Neural progenitor cell (in vitro differentiated cells): ENCODE results near the gene CMTM1. TPM values are rescaled to one million over a fixed set of nuclear protein-coding genes. Genes with fewer than 3 reads are reported as not detected.
"Not testable (repeated sequence)": the region's sequence is repeated elsewhere in the genome, so short reads cannot be mapped to it uniquely, and the experiment has no call there.

Experiments used
- DNase-seq: peaks from one replicate; pipeline ENCODE4 v3.0.0-alpha.2; 2016; ENCODE audit warnings: low spot score
- H2AFZ ChIP-seq: fragments of 200-600 bp; sonication (generic); replicated peaks from 2 replicates; pipeline ENCODE4 v1.6.1; 2016; ENCODE audit warnings: antibody characterized with exemption
- H3F3A ChIP-seq: fragments of 200-600 bp; sonication (generic); 2 replicates; pipeline ENCODE4 v1.6.1; 2016; ENCODE audit warnings: antibody characterized with exemption, low read depth
- H3K27ac ChIP-seq: fragments of 200-600 bp; sonication (generic); 2 replicates; pipeline ENCODE4 v1.5.1; 2016; ENCODE audit warnings: mild to moderate bottlenecking
- H3K27me3 ChIP-seq: fragments of 200-600 bp; sonication (generic); 2 replicates; pipeline ENCODE4 v1.6.1; 2016; ENCODE audit warnings: mild to moderate bottlenecking, moderate library complexity
- H3K36me3 ChIP-seq: fragments of 200-600 bp; sonication (generic); 2 replicates; pipeline ENCODE4 v1.5.1; 2016
- H3K4me1 ChIP-seq: fragments of 200-600 bp; sonication (generic); 2 replicates; pipeline ENCODE4 v1.6.1; 2016; ENCODE audit warnings: mixed run types
- H3K4me2 ChIP-seq: fragments of 200-600 bp; sonication (generic); 2 replicates; pipeline ENCODE4 v1.6.1; 2016
- H3K4me3 ChIP-seq: fragments of 200-600 bp; sonication (generic); 2 replicates; pipeline ENCODE4 v1.5.1; 2016
- H3K79me2 ChIP-seq: fragments of 200-600 bp; sonication (generic); 2 replicates; pipeline ENCODE4 v1.6.1; 2016; ENCODE audit warnings: low read depth
- H3K9ac ChIP-seq: fragments of 200-600 bp; sonication (generic); 2 replicates; pipeline ENCODE4 v1.6.1; 2016
- H3K9me3 ChIP-seq: fragments of 200-600 bp; sonication (generic); 2 replicates; pipeline ENCODE4 v1.5.1; 2016; ENCODE audit warnings: low read depth
- H4K20me1 ChIP-seq: fragments of 200-600 bp; sonication (generic); 2 replicates; pipeline ENCODE4 v1.6.1; 2016; ENCODE audit warnings: low read depth
- H3K27ac Mint-ChIP-seq: 3 replicates; pipeline ENCODE4 v1.8.0; 2021; ENCODE audit warnings: mixed read lengths
- H3K27me3 Mint-ChIP-seq: 2 replicates; pipeline ENCODE4 v1.8.0; 2022; ENCODE audit warnings: low read depth, mild to moderate bottlenecking, inconsistent platforms, moderate library complexity, mixed read lengths; ENCODE audit not compliant: insufficient read depth
- H3K36me3 Mint-ChIP-seq: 3 replicates; pipeline ENCODE4 v1.8.0; 2021; ENCODE audit warnings: mixed read lengths
- H3K4me1 Mint-ChIP-seq: 3 replicates; pipeline ENCODE4 v1.8.0; 2021; ENCODE audit warnings: mixed read lengths
- H3K4me3 Mint-ChIP-seq: 3 replicates; pipeline ENCODE4 v1.8.0; 2021; ENCODE audit warnings: mild to moderate bottlenecking, moderate library complexity, mixed read lengths
- H3K9me3 Mint-ChIP-seq: 3 replicates; pipeline ENCODE4 v1.8.0; 2020; ENCODE audit warnings: mixed read lengths
- EZH2 ChIP-seq: fragments of 200-600 bp; sonication (generic); IDR thresholded peaks from 2 replicates; pipeline ENCODE4 v1.6.1; 2017; ENCODE audit warnings: antibody characterized with exemption, mild to moderate bottlenecking, moderate library complexity
- EZH2phosphoT487 ChIP-seq: fragments of 200-600 bp; sonication (generic); IDR thresholded peaks from 2 replicates; pipeline ENCODE4 v1.6.1; 2017; ENCODE audit warnings: antibody characterized with exemption
- total RNA-seq: library from RNA; depleted of rRNA; stranded (reverse); fragments of >200 nt; gene quantifications from 2 replicates; pipeline ENCODE4 v1.2.3, GENCODE V29; 2015; ENCODE audit warnings: low replicate concordance
- TF ChIP-seq, protein P1 (sequence below): fragments of 200-600 bp; sonication (generic); IDR thresholded peaks from 2 replicates; pipeline ENCODE4 v1.5.1; 2017; ENCODE audit warnings: antibody characterized with exemption, mild to moderate bottlenecking

CMTM1 gene
- total RNA-seq, 1 donor from 2014 or later, result not detected

DNA sequence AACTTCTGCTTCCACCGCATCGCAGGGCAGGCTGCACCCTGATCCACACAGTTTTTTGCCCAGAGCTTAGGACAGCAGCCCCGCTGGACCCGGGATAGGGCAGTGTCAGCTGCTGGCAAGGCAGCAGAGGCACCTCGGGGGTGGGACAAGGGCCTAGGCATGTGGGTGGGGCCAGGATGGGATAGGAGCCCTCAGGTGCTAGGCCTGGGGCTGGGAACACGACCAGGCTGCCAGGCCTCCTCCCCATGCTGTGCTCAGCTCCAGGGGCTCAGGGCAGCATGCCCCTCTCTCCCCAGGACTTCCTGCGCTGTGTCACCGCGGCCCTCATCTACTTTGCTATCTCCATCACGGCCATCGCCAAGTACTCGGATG, 42.9 kb downstream of the CMTM1 start:
- Mint-ChIP-seq H3K4me3 (no peak overlapping the region), H3K27ac (no peak overlapping the region), H3K36me3 (peaks cover 34% of the 10 kb centered on the region), H3K27me3 (peaks cover 8% of the 10 kb centered on the region), H3K4me1 (peaks cover 21% of the 10 kb centered on the region), H3K9me3 (no peaks in the 10 kb centered on the region)
- Histone ChIP-seq H3F3A (peaks cover 21% of the 10 kb centered on the region), H3K27me3 (no peaks in the 10 kb centered on the region), H3K36me3 (peaks cover 10% of the 10 kb centered on the region), H2AFZ (no peak overlapping the region), H3K27ac (no peak overlapping the region), H4K20me1 (peaks cover 51% of the 10 kb centered on the region), H3K4me2 (no peak overlapping the region), H3K4me1 (peaks cover 9% of the 10 kb centered on the region), H3K4me3 (no peak overlapping the region), H3K9me3 (no peaks in the 10 kb centered on the region), H3K9ac (no peak overlapping the region), H3K79me2 (peaks cover 43% of the 10 kb centered on the region)
- DNase-seq, result no peak
- TF ChIP-seq, protein P1, sequence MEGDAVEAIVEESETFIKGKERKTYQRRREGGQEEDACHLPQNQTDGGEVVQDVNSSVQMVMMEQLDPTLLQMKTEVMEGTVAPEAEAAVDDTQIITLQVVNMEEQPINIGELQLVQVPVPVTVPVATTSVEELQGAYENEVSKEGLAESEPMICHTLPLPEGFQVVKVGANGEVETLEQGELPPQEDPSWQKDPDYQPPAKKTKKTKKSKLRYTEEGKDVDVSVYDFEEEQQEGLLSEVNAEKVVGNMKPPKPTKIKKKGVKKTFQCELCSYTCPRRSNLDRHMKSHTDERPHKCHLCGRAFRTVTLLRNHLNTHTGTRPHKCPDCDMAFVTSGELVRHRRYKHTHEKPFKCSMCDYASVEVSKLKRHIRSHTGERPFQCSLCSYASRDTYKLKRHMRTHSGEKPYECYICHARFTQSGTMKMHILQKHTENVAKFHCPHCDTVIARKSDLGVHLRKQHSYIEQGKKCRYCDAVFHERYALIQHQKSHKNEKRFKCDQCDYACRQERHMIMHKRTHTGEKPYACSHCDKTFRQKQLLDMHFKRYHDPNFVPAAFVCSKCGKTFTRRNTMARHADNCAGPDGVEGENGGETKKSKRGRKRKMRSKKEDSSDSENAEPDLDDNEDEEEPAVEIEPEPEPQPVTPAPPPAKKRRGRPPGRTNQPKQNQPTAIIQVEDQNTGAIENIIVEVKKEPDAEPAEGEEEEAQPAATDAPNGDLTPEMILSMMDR, result no peak
- no peak for TF ChIP-seq EZH2
- no peak for TF ChIP-seq EZH2phosphoT487

DNA sequence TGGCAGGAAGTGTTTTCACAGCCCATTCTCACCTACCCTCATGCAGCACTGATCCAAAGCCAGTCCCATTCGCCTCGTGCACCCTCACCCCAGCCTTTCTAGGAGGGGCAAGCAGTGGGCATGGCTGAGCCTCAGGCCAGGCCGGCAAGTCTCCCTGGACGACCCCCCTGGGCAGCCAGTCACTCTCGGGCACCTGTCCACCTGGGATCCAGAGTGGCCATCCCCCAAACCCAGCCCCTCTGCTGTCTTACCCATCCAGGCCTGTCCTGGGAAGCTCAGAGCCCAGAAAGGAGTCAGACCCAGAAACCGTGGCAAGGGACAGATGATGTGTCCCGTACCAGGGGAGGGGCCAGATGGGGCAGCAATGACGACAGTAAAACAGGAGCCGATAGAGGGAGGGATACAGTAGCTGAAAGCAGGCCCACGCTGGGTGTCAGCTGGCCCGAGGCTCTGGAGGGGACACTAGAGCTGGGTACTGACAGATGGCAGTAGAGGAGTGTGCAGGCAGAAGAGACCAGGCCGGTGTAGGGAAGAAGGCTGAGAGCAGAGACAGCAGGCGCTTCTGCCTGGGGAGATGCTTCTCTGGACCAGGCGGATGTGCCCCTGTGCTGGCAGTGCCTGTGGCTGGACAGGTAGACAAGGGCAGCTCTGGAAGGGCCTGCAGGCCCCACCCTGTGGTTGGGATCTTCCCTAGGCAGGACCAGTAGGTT, 44.0 kb downstream of the CMTM1 start:
- no peak overlapping the region for H3K27ac Mint-ChIP-seq
- peaks cover 8% of the 10 kb centered on the region for H3K27me3 Mint-ChIP-seq
- Histone ChIP-seq H3K79me2 (peaks cover 38% of the 10 kb centered on the region), H3K9ac (no peak overlapping the region), H3K9me3 (no peaks in the 10 kb centered on the region), H3K27me3 (no peaks in the 10 kb centered on the region), H3K4me1 (peaks cover 9% of the 10 kb centered on the region), H3F3A (peaks cover 18% of the 10 kb centered on the region), H2AFZ (no peak overlapping the region), H3K36me3 (peaks cover 10% of the 10 kb centered on the region), H4K20me1 (peaks cover 51% of the 10 kb centered on the region), H3K27ac (no peak overlapping the region), H3K4me3 (no peak overlapping the region), H3K4me2 (no peak overlapping the region)
- no peak for DNase-seq
- no peaks in the 10 kb centered on the region for H3K9me3 Mint-ChIP-seq
- H3K36me3 Mint-ChIP-seq, result peaks cover 41% of the 10 kb centered on the region
- no peak overlapping the region for H3K4me3 Mint-ChIP-seq
- TF ChIP-seq EZH2 (no peak), EZH2phosphoT487 (no peak)
- TF ChIP-seq, protein P1, result no peak
- H3K4me1 Mint-ChIP-seq, result peaks cover 21% of the 10 kb centered on the region

DNA sequence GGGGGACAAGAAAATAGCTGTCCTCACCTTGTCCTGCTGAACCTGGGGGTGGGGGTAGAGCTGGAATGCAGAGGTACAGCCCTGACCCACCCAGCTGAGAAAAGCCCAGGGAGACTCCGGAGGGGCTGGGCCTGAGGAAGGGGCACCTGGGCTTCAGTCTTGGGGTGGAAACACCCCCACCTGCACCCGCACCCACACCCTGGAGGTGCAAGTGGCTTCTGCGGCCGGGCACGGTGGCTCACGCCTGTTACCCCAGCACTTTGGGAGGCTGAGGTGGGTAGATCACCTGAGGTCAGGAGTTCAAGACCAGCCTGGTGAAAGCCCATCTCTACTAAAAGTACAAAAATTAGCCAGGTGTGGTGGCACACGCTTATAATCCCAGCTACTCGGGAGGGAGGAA, 45.7 kb downstream of the CMTM1 start:
- peaks cover 21% of the 10 kb centered on the region for H3K79me2 ChIP-seq
- not testable (repeated sequence) for H3K4me3 Mint-ChIP-seq

DNA sequence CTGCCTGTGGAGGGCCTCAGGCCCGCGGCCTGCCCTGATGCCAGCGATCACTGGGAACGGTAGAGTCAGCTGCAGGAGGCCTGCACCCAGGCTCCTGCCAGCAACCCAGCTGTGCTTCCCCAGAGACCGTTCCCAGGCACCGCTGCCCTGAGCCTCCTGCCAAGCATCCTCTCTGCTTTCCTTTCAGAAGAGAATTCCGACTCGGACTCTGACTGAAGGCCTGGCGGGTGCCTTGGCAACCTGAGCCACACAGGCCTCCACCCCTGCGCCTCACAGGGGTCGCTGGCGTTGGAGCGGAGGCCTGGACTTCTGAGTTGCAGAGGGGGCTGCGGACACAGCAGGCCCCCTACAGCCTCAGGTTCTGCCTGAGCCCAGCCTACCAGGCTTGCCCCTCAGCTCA, 46.2 kb downstream of the CMTM1 start:
- TF ChIP-seq EZH2, result no peak
- peaks cover 10% of the 10 kb centered on the region for H3K36me3 ChIP-seq

More for the DNA sequence above, 45.7 kb downstream of the CMTM1 start:
- Histone ChIP-seq H4K20me1 (peaks cover 37% of the 10 kb centered on the region), H3F3A (peaks cover 29% of the 10 kb centered on the region), H3K36me3 (peaks cover 10% of the 10 kb centered on the region)
- not testable (repeated sequence) for H3K27ac Mint-ChIP-seq, DNase-seq, H3K9me3 ChIP-seq, H3K4me3 ChIP-seq, H3K27me3 ChIP-seq, H3K27me3 Mint-ChIP-seq, H3K4me2 ChIP-seq, H3K9ac ChIP-seq, H2AFZ ChIP-seq, H3K27ac ChIP-seq, H3K4me1 ChIP-seq, H3K9me3 Mint-ChIP-seq
- Mint-ChIP-seq H3K4me1 (peaks cover 22% of the 10 kb centered on the region), H3K36me3 (peaks cover 40% of the 10 kb centered on the region)

More for the DNA sequence above, 46.2 kb downstream of the CMTM1 start:
- no peak overlapping the region for H3K27ac Mint-ChIP-seq
- Histone ChIP-seq H3K9ac (no peak overlapping the region), H3K79me2 (peaks cover 16% of the 10 kb centered on the region), H3K9me3 (no peaks in the 10 kb centered on the region), H3F3A (peaks cover 31% of the 10 kb centered on the region), H3K27me3 (no peaks in the 10 kb centered on the region), H3K4me2 (no peak overlapping the region), H4K20me1 (peaks cover 35% of the 10 kb centered on the region), H3K27ac (no peak overlapping the region), H2AFZ (no peak overlapping the region), H3K4me3 (no peak overlapping the region), H3K4me1 (peaks cover 12% of the 10 kb centered on the region)
- H3K9me3 Mint-ChIP-seq, result no peaks in the 10 kb centered on the region
- H3K27me3 Mint-ChIP-seq, result peaks cover 6% of the 10 kb centered on the region
- H3K4me3 Mint-ChIP-seq, result no peak overlapping the region
- DNase-seq, result no peak
- H3K36me3 Mint-ChIP-seq, result peaks cover 40% of the 10 kb centered on the region
- peaks cover 20% of the 10 kb centered on the region for H3K4me1 Mint-ChIP-seq
